Measurements from ENCODE around the gene PDGFRB. TPM values are rescaled to one million over a fixed set of nuclear protein-coding genes. Genes with fewer than 3 reads are reported as not detected.

Gene PDGFRB
- polyA plus RNA-seq, 1 donor from 2014 or later, result not detected

DNA sequence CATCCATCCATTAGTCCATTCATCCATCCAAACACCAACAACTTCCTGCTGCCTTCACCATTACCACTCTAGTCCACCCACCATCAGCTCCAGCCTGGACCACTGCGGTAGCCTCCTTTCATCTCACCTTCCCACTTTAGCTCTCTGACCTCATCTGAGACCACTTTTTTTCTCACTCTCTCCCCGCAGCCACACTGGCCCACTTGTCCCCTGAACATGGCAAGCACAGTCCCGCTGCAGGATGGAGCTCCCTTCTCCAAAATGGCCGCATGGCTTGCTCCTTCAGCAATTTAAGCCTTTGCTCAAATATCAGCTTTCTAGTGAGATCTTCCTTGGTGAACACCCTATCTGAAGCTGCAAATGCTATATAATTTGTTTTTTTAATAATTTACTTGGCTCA lies 80.4 kb downstream of the PDGFRB start:
- Histone ChIP-seq H3K9me2 (ENCODE audit: insufficient read depth, low read length) (no peaks in the 10 kb centered on the region), H3K4me3 (ENCODE audit: low read length) (no peak overlapping the region), H3K9me3 (ENCODE audit: low read length) (no peaks in the 10 kb centered on the region), H2AFZ (ENCODE audit: low read depth, low read length) (no peak overlapping the region), H3K4me2 (ENCODE audit: low read length) (no peak overlapping the region), H3K27me3 (ENCODE audit: insufficient read depth, low read depth, low read length) (no peaks in the 10 kb centered on the region), H3K9ac (ENCODE audit: low read length) (no peak overlapping the region), H3K79me2 (replicated peaks; ENCODE audit: insufficient read depth, low read length) (no peaks in the 10 kb centered on the region), H3K27ac (ENCODE audit: low read length) (no peak overlapping the region), H4K20me1 (ENCODE audit: insufficient read depth) (no peaks in the 10 kb centered on the region), H3K36me3 (ENCODE audit: insufficient read depth, low read length) (no peaks in the 10 kb centered on the region), H3F3A (ENCODE audit: insufficient read depth, low read length, poor library complexity, severe bottlenecking) (no peaks in the 10 kb centered on the region)
- no peak for TF ChIP-seq SMC3 (conservative IDR thresholded peaks at IDR 0.05; ENCODE audit: poor library complexity)

DNA sequence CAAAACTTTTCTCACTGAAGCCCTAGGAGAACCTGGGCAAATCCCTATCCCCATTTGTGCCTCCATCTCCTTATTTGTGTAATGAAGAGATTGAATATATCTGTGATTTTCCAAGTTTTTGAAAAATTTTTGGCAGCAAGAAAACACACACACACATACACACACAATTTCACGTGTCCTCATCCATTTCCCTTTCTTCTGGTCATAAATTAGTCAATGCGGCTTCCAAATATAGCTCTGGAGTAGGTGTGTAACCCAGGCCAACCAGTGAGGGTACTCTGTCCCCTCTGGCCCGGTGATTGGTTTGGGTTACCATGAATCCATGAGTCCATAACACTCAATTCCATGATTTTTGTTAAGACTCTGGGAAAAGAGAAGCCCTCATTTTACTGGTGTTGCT lies 82.0 kb downstream of the PDGFRB start:
- no peaks in the 10 kb centered on the region for H3K27me3 ChIP-seq (ENCODE audit: insufficient read depth, low read depth, low read length)
- no peaks in the 10 kb centered on the region for H3K9me2 ChIP-seq (ENCODE audit: insufficient read depth, low read length)
- no peaks in the 10 kb centered on the region for H3K79me2 ChIP-seq (replicated peaks; ENCODE audit: insufficient read depth, low read length)
- H3K9me3 ChIP-seq (ENCODE audit: low read length), result no peaks in the 10 kb centered on the region
- H3K4me2 ChIP-seq (ENCODE audit: low read length), result no peak overlapping the region
- no peaks in the 10 kb centered on the region for H4K20me1 ChIP-seq (ENCODE audit: insufficient read depth)
- no peak overlapping the region for H3K27ac ChIP-seq (ENCODE audit: low read length)
- H2AFZ ChIP-seq (ENCODE audit: low read depth, low read length), result no peak overlapping the region
- TF ChIP-seq RAD21 (conservative IDR thresholded peaks at IDR 0.05), result no peak
- no peak overlapping the region for H3K9ac ChIP-seq (ENCODE audit: low read length)
- no peaks in the 10 kb centered on the region for H3K36me3 ChIP-seq (ENCODE audit: insufficient read depth, low read length)
- no peak overlapping the region for H3K4me3 ChIP-seq (ENCODE audit: low read length)
- no peaks in the 10 kb centered on the region for H3F3A ChIP-seq (ENCODE audit: insufficient read depth, low read length, poor library complexity, severe bottlenecking)

DNA sequence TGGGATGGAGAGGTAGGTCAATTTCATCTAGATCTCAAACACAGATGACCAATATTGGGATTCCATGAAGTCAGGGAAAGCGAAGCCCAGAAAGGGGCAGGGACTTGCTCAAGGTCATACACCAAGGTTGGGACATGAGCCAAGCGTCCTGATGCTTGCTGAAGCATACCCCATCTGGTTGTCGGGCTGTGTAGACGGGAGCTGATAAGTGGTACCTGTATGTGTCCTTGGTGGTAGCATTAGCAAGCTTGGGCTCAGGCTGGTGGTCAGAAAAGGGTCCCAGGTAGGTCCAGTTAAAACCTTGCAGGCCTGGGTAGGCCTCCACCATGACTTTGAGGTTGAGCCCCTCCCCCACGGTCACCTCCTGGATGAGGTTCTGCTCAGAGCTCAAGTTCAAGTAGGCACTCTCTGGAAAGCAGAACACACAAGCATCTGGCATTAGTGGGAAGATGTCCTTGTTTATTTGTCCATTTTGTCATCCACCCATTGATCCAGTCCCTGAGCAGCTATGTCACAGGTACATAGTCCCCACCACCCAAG lies 82.5 kb downstream of the PDGFRB start:
- Histone ChIP-seq H3K4me2 (ENCODE audit: low read length) (no peak overlapping the region), H3K79me2 (replicated peaks; ENCODE audit: insufficient read depth, low read length) (no peaks in the 10 kb centered on the region), H3K27ac (ENCODE audit: low read length) (no peak overlapping the region), H3K4me3 (ENCODE audit: low read length) (no peak overlapping the region), H3K27me3 (ENCODE audit: insufficient read depth, low read depth, low read length) (no peaks in the 10 kb centered on the region), H3K36me3 (ENCODE audit: insufficient read depth, low read length) (no peaks in the 10 kb centered on the region), H4K20me1 (ENCODE audit: insufficient read depth) (no peaks in the 10 kb centered on the region), H3K9me2 (ENCODE audit: insufficient read depth, low read length) (no peaks in the 10 kb centered on the region), H2AFZ (ENCODE audit: low read depth, low read length) (no peak overlapping the region), H3F3A (ENCODE audit: insufficient read depth, low read length, poor library complexity, severe bottlenecking) (no peaks in the 10 kb centered on the region), H3K9ac (ENCODE audit: low read length) (no peak overlapping the region), H3K9me3 (ENCODE audit: low read length) (no peaks in the 10 kb centered on the region)
- TF ChIP-seq, protein P1, sequence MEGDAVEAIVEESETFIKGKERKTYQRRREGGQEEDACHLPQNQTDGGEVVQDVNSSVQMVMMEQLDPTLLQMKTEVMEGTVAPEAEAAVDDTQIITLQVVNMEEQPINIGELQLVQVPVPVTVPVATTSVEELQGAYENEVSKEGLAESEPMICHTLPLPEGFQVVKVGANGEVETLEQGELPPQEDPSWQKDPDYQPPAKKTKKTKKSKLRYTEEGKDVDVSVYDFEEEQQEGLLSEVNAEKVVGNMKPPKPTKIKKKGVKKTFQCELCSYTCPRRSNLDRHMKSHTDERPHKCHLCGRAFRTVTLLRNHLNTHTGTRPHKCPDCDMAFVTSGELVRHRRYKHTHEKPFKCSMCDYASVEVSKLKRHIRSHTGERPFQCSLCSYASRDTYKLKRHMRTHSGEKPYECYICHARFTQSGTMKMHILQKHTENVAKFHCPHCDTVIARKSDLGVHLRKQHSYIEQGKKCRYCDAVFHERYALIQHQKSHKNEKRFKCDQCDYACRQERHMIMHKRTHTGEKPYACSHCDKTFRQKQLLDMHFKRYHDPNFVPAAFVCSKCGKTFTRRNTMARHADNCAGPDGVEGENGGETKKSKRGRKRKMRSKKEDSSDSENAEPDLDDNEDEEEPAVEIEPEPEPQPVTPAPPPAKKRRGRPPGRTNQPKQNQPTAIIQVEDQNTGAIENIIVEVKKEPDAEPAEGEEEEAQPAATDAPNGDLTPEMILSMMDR (IDR thresholded peaks at IDR 0.05; ENCODE audit: poor library complexity, severe bottlenecking), result no peak
- TF ChIP-seq SMC3 (conservative IDR thresholded peaks at IDR 0.05; ENCODE audit: poor library complexity) (no peak), EZH2 (IDR thresholded peaks at IDR 0.05; ENCODE audit: borderline replicate concordance, insufficient read depth, low read length, poor library complexity, severe bottlenecking) (no peak), EP300 (conservative IDR thresholded peaks at IDR 0.05; ENCODE audit: poor library complexity, severe bottlenecking) (no peak), POLR2AphosphoS5 (IDR thresholded peaks at IDR 0.05) (no peak), MXI1 (conservative IDR thresholded peaks at IDR 0.05; ENCODE audit: poor library complexity, severe bottlenecking) (no peak), TAF1 (IDR thresholded peaks at IDR 0.05; ENCODE audit: low read depth) (no peak), RAD21 (conservative IDR thresholded peaks at IDR 0.05) (no peak)
- TF ChIP-seq, protein P2, sequence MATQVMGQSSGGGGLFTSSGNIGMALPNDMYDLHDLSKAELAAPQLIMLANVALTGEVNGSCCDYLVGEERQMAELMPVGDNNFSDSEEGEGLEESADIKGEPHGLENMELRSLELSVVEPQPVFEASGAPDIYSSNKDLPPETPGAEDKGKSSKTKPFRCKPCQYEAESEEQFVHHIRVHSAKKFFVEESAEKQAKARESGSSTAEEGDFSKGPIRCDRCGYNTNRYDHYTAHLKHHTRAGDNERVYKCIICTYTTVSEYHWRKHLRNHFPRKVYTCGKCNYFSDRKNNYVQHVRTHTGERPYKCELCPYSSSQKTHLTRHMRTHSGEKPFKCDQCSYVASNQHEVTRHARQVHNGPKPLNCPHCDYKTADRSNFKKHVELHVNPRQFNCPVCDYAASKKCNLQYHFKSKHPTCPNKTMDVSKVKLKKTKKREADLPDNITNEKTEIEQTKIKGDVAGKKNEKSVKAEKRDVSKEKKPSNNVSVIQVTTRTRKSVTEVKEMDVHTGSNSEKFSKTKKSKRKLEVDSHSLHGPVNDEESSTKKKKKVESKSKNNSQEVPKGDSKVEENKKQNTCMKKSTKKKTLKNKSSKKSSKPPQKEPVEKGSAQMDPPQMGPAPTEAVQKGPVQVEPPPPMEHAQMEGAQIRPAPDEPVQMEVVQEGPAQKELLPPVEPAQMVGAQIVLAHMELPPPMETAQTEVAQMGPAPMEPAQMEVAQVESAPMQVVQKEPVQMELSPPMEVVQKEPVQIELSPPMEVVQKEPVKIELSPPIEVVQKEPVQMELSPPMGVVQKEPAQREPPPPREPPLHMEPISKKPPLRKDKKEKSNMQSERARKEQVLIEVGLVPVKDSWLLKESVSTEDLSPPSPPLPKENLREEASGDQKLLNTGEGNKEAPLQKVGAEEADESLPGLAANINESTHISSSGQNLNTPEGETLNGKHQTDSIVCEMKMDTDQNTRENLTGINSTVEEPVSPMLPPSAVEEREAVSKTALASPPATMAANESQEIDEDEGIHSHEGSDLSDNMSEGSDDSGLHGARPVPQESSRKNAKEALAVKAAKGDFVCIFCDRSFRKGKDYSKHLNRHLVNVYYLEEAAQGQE (IDR thresholded peaks at IDR 0.05; ENCODE audit: borderline replicate concordance), result no peak

All from neural cell (in vitro differentiated cells).